Esophagus squamous epithelium (tissue), 4 donors: ENCODE measurements around the gene PTPRD.

ENCODE experiments used
- POLR2A ChIP-seq, 4 donors: fragments of 450-650 bp; IDR thresholded peaks; one replicate each; pipeline ENCODE4 v1.6.1; 2017; ENCODE audit warnings: antibody characterized with exemption in 4 of 4, mild to moderate bottlenecking in 4 of 4, moderate library complexity in 3 of 4
- TF ChIP-seq, protein P1 (sequence below), 6 experiments: fragments of 450-650 bp in 4 of 6; fragments of 200-600 bp in 2 of 6; sonication (generic) in 2 of 6; IDR thresholded peaks; one replicate each; pipeline ENCODE4 v1.5.1; 2016 to 2019; ENCODE audit warnings: antibody characterized with exemption in 6 of 6, mild to moderate bottlenecking in 4 of 6, moderate library complexity in 4 of 6

DNA sequence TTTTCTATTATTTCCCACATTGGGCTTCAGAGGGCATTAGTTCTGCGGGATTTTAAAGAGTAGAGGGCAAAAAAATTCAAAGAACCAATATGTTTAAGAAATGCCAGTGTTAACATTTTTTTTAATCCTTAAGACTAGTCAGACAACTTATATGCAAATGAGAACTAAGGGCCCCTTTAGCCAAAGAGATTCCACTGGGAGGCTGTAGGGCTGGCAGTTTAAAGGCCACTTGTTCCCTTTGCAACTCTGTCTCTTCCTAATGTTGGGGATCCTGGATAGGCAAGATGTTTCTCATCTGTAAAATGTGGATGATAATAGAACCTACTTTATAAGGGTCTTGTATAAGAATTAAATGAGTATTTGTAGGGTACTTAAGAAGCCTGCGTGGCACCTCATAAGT, 1395.9 kb downstream of the PTPRD start:
- TF ChIP-seq, protein P1, sequence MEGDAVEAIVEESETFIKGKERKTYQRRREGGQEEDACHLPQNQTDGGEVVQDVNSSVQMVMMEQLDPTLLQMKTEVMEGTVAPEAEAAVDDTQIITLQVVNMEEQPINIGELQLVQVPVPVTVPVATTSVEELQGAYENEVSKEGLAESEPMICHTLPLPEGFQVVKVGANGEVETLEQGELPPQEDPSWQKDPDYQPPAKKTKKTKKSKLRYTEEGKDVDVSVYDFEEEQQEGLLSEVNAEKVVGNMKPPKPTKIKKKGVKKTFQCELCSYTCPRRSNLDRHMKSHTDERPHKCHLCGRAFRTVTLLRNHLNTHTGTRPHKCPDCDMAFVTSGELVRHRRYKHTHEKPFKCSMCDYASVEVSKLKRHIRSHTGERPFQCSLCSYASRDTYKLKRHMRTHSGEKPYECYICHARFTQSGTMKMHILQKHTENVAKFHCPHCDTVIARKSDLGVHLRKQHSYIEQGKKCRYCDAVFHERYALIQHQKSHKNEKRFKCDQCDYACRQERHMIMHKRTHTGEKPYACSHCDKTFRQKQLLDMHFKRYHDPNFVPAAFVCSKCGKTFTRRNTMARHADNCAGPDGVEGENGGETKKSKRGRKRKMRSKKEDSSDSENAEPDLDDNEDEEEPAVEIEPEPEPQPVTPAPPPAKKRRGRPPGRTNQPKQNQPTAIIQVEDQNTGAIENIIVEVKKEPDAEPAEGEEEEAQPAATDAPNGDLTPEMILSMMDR (IDR thresholded peaks at IDR 0.05) = no peak
- TF ChIP-seq POLR2A (IDR thresholded peaks at IDR 0.05) = no peak
